OCI-LY1 (cell line): ENCODE results near the gene PPEF1.
"Not testable (repeated sequence)": the region's sequence is repeated elsewhere in the genome, so short reads cannot be mapped to it uniquely, and the experiment has no call there.

Source experiments
- H2AFZ ChIP-seq: fragments of 200-600 bp; sonication (generic), shearing (Covaris generic); 2 replicates; pipeline ENCODE4 v1.6.0; 2014; ENCODE audit warnings: antibody characterized with exemption, mild to moderate bottlenecking, low read length
- H3F3A ChIP-seq: fragments of 200-600 bp; sonication (generic), shearing (Covaris generic); 2 replicates; pipeline ENCODE4 v1.6.0; 2014; ENCODE audit warnings: mild to moderate bottlenecking, antibody characterized with exemption, low read length, moderate library complexity; ENCODE audit not compliant: insufficient read depth
- H3K27ac ChIP-seq: fragments of 200-600 bp; sonication (generic); 2 replicates; pipeline ENCODE4 v1.5.1; 2014; ENCODE audit warnings: low read length, mixed run types, mild to moderate bottlenecking, low read depth; ENCODE audit not compliant: poor library complexity, severe bottlenecking
- H3K27me3 ChIP-seq: fragments of 200-600 bp; sonication (generic); 2 replicates; pipeline ENCODE4 v1.6.0; 2014; ENCODE audit warnings: antibody characterized with exemption, mild to moderate bottlenecking, low read length, moderate library complexity; ENCODE audit not compliant: insufficient read depth
- H3K36me3 ChIP-seq: fragments of 200-600 bp; sonication (generic); 2 replicates; pipeline ENCODE4 v1.6.1; 2014; ENCODE audit warnings: mild to moderate bottlenecking, antibody characterized with exemption, low read length, moderate library complexity, mixed read lengths; ENCODE audit not compliant: insufficient read depth
- H3K4me1 ChIP-seq: fragments of 200-600 bp; sonication (generic); 2 replicates; pipeline ENCODE4 v1.5.1; 2014; ENCODE audit warnings: mild to moderate bottlenecking, low read length, moderate library complexity; ENCODE audit not compliant: insufficient read depth, severe bottlenecking
- H3K4me2 ChIP-seq: fragments of 200-600 bp; sonication (generic), shearing (Covaris generic); 2 replicates; pipeline ENCODE4 v1.6.1; 2014; ENCODE audit warnings: low read length
- H3K4me3 ChIP-seq: fragments of 200-600 bp; sonication (generic); 2 replicates; pipeline ENCODE4 v1.5.1; 2014; ENCODE audit warnings: low read length, low read depth, mild to moderate bottlenecking, mixed read lengths; ENCODE audit not compliant: poor library complexity, severe bottlenecking
- H3K79me2 ChIP-seq: fragments of 200-600 bp; shearing (Covaris generic); 2 replicates; pipeline ENCODE4 v1.6.1; 2016; ENCODE audit warnings: mixed run types, low read length, mixed read lengths; ENCODE audit not compliant: insufficient read depth
- H3K9ac ChIP-seq: fragments of 200-600 bp; sonication (generic), shearing (Covaris generic); 2 replicates; pipeline ENCODE4 v1.6.1; 2014; ENCODE audit warnings: mild to moderate bottlenecking, low read length, mixed read lengths
- H3K9me2 ChIP-seq: fragments of 200-600 bp; sonication (generic), shearing (Covaris generic); 2 replicates; pipeline ENCODE4 v1.6.1; 2014; ENCODE audit warnings: low read depth, mild to moderate bottlenecking, low read length, mixed read lengths
- H3K9me3 ChIP-seq: fragments of 200-600 bp; shearing (Covaris generic); 2 replicates; pipeline ENCODE4 v1.6.1; 2014; ENCODE audit warnings: low read length, mixed read lengths
- H4K20me1 ChIP-seq: fragments of 200-600 bp; sonication (generic), shearing (Covaris generic); 2 replicates; pipeline ENCODE4 v1.6.0; 2016; ENCODE audit warnings: mild to moderate bottlenecking, low read length; ENCODE audit not compliant: insufficient read depth
- EZH2 ChIP-seq: fragments of 200-600 bp; sonication (generic), shearing (Covaris generic); IDR thresholded peaks from 2 replicates; pipeline ENCODE4 v1.8.0; 2017; ENCODE audit warnings: borderline replicate concordance, mixed run types, mild to moderate bottlenecking, antibody characterized with exemption, low read length, moderate library complexity, mixed read lengths
- TF ChIP-seq, protein P1 (sequence below): fragments of 200-600 bp; sonication (generic), shearing (Covaris generic); IDR thresholded peaks from 2 replicates; pipeline ENCODE4 v1.5.1; 2017; ENCODE audit warnings: mild to moderate bottlenecking, antibody characterized with exemption, low read length, moderate library complexity, mixed read lengths

Gene PPEF1

DNA sequence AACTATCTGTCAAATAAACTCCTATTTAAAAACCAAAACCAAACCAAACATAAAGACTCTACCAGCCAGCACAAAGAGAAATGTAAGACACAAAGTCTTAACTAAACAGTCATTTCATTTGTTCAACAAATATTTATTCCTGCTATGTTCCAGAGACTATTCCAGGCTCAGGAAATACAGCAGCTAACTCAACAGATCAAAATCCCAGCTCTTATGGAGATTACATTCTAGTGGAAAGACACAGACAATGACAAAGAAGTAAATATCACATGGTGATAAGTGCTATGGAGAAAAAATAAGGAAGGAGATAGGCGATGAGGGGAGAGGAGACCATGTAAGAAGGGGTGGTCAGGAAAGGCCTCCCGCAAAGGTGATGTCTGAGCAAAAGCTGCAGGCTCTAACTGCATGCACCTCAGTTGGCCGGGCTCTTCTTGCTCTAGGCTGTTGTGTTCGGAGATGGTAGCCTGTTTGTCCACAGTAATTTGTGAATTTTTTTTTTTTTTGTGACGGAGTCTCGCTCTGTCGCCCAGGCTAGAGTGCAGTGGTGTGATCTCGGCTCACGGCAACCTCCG, 15.1 kb downstream of the PPEF1 start:
- H2AFZ ChIP-seq = no peak overlapping the region
- H3K36me3 ChIP-seq = no peaks in the 10 kb centered on the region
- H3K27ac ChIP-seq = no peak overlapping the region
- no peak overlapping the region for H3K4me2 ChIP-seq
- H3K4me1 ChIP-seq = no peaks in the 10 kb centered on the region
- H3K27me3 ChIP-seq = no peaks in the 10 kb centered on the region
- H3K9ac ChIP-seq = no peak overlapping the region
- no peaks in the 10 kb centered on the region for H3K9me2 ChIP-seq
- TF ChIP-seq EZH2 = no peak
- TF ChIP-seq, protein P1, sequence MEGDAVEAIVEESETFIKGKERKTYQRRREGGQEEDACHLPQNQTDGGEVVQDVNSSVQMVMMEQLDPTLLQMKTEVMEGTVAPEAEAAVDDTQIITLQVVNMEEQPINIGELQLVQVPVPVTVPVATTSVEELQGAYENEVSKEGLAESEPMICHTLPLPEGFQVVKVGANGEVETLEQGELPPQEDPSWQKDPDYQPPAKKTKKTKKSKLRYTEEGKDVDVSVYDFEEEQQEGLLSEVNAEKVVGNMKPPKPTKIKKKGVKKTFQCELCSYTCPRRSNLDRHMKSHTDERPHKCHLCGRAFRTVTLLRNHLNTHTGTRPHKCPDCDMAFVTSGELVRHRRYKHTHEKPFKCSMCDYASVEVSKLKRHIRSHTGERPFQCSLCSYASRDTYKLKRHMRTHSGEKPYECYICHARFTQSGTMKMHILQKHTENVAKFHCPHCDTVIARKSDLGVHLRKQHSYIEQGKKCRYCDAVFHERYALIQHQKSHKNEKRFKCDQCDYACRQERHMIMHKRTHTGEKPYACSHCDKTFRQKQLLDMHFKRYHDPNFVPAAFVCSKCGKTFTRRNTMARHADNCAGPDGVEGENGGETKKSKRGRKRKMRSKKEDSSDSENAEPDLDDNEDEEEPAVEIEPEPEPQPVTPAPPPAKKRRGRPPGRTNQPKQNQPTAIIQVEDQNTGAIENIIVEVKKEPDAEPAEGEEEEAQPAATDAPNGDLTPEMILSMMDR = no peak
- no peak overlapping the region for H3K4me3 ChIP-seq
- no peaks in the 10 kb centered on the region for H4K20me1 ChIP-seq
- no peaks in the 10 kb centered on the region for H3F3A ChIP-seq
- no peaks in the 10 kb centered on the region for H3K9me3 ChIP-seq
- H3K79me2 ChIP-seq = no peaks in the 10 kb centered on the region

DNA sequence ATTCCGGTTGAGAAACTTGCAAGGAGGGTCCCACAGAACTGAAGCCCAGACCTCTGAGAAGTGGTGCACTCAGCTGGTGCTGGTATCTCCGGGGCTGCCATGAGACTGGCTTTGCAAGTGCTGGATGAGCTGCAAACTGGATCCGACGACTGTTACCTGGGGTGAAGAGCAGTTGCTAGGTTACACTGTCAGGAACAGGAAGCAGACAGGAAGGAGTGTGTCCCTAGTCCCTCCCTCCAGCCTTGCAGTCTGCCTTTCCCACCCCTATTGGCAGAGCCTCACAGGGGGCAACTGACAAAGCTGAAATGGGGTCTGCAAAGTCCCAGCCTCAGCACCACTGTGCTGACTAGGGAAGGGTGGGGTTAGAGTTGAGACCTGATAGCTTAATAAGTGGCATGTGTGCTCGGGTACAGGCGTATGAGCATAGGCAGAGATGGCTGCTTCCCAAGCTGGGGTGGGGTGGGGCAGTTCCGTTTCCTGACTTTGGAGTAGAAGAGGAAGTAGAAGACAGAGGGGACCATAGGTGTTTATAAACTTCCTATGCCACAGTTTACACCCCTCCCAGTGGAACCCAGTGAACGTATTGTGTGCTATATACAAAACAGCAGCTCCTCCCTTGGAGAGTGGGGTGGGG, 18.0 kb downstream of the PPEF1 start:
- Histone ChIP-seq H3K9ac (no peak overlapping the region), H3K9me3 (no peaks in the 10 kb centered on the region), H3K4me2 (no peak overlapping the region), H4K20me1 (no peaks in the 10 kb centered on the region), H3K27me3 (no peaks in the 10 kb centered on the region), H3K4me1 (no peaks in the 10 kb centered on the region), H3K9me2 (no peaks in the 10 kb centered on the region), H3K79me2 (no peaks in the 10 kb centered on the region), H3K36me3 (no peaks in the 10 kb centered on the region), H3K4me3 (no peak overlapping the region), H3F3A (no peaks in the 10 kb centered on the region), H3K27ac (no peak overlapping the region), H2AFZ (no peak overlapping the region)
- TF ChIP-seq, protein P1 = no peak
- no peak for TF ChIP-seq EZH2

DNA sequence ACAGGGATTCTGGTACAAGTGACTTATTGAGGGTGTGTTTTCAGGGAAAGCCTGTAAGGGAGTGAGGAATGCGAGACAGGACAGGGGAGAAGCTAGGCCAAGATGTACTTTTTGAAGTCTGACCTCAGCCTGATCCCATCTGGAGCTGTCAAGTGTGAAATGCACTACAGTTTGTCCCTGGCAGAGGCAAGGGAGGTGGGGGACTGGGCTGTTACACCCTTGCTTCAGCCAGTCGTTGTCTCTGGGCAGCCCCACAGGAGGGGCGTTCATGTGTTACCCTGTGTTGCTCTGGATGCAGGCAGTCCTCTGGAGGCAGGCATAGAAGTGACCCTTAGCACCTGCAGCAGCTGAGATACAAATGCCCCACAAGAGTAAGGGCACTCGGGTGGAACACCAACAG, 25.8 kb downstream of the PPEF1 start:
- H3K9me3 ChIP-seq = no peaks in the 10 kb centered on the region
- no peak overlapping the region for H3K27ac ChIP-seq
- H3K4me2 ChIP-seq = no peak overlapping the region
- TF ChIP-seq, protein P1 = no peak
- TF ChIP-seq EZH2 = no peak
- no peaks in the 10 kb centered on the region for H3K36me3 ChIP-seq
- no peaks in the 10 kb centered on the region for H3F3A ChIP-seq
- H4K20me1 ChIP-seq = no peaks in the 10 kb centered on the region
- H3K9me2 ChIP-seq = no peaks in the 10 kb centered on the region
- H2AFZ ChIP-seq = no peak overlapping the region
- H3K79me2 ChIP-seq = no peaks in the 10 kb centered on the region
- H3K27me3 ChIP-seq = no peaks in the 10 kb centered on the region
- H3K4me3 ChIP-seq = no peak overlapping the region
- H3K4me1 ChIP-seq = no peaks in the 10 kb centered on the region
- no peak overlapping the region for H3K9ac ChIP-seq

DNA sequence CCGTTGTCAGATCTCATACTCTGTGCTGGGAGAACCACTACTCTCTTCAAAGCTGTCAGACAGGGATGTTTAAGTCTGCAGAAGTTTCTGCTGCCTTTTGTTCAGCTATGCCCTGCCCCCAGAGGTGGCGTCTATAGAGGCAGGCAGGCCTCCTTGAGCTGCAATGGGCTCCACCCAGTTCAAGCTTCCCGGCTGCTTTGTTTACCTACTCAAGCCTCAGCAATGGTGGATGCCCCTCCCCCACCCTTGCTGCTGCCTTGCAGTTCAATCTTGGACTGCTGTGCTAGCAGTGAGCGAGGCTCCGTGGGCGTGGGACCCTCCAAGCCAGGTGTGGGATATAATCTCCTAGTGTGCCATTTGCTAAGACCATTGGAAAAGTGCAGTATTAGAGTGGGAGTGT, 32.2 kb downstream of the PPEF1 start:
- H2AFZ ChIP-seq, H3K79me2 ChIP-seq, H3K9me3 ChIP-seq, H3K36me3 ChIP-seq, H3K9me2 ChIP-seq, H3K9ac ChIP-seq, H3F3A ChIP-seq, H3K27ac ChIP-seq, H3K4me1 ChIP-seq, H3K4me3 ChIP-seq, H3K27me3 ChIP-seq, H3K4me2 ChIP-seq, H4K20me1 ChIP-seq: not testable (repeated sequence)
